Inflammatory macrophage (primary cell): ENCODE measurements around the gene CCNB1IP1.
"Not testable (repeated sequence)": the region's sequence is repeated elsewhere in the genome, so short reads cannot be mapped to it uniquely, and the experiment has no call there.

Source experiments
- DNase-seq, 2 donors: peaks; one replicate each; pipeline ENCODE4 v3.0.0-alpha.2; 2020 to 2022
- total RNA-seq, 18 experiments: gene quantifications; one replicate each; lab custom pipeline; 2026; ENCODE audit warnings: mixed read lengths in 6 of 18, inconsistent platforms in 2 of 18; lab: John Stamatoyannopoulos, UW

CCNB1IP1 gene, protein sequence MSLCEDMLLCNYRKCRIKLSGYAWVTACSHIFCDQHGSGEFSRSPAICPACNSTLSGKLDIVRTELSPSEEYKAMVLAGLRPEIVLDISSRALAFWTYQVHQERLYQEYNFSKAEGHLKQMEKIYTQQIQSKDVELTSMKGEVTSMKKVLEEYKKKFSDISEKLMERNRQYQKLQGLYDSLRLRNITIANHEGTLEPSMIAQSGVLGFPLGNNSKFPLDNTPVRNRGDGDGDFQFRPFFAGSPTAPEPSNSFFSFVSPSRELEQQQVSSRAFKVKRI
- total RNA-seq = 2.7 to 14.7 (median 9.9) reads per million in 18 experiments

DNA sequence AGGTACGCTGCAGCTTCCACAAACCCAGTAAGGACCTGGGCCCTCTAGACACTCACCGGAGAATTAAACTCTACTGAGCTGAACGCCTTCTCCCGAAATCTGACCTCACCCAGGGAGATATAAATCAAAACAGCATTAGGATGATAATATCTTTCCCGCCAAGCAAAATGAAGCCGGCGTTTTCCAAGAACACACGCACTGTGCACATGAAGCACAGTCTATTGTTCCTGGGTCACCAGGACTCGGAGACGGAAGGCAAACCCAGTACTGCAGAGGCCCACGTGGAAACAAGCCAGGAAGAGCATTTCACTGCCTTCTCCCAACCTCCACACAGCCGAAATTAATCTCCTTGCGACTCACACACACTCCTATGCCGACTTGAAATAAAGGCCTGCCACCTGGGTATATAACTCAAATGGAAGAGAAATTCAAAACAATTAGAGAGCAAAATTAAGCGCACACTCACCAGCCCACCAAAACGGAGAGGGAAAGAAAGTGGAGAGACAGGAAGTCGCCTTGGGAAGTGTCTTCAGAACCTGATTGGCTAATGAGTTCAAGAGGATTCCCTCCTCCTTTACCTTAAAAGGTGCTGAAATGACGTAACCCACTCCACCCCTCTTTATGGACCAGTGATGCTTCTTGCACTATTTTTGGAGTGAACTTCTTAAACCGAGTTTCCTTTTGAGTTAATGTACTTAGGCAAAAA is at the start of gene CCNB1IP1:
CCNB1IP1 (minus strand) TSS at position 492 of the 706 bp plus-strand sequence. CDS start 16,756 bp downstream, outside the sequence.
- DNase-seq = peak; percentile 61 to 77

DNA sequence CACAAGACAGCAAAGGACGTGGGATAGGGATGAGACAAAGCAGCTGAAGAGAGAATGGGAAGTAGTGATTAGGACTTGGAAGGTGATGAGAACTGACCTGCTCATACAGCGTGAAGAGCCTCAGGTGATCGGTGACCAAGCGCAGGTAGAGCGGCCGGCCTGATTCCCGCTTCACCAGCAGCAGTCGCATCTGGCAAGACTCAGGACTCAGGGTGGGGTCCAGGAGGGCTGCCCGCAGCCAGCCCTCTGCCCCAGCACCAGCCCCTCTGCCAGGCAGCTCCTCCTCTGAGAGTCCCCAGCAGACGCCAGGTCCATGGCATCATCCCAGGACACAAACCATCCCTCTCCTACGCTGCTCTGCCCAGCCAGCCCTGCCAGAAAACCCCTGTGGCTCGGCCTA is 49.4 kb upstream of the CCNB1IP1 start:
- no peak for DNase-seq

DNA sequence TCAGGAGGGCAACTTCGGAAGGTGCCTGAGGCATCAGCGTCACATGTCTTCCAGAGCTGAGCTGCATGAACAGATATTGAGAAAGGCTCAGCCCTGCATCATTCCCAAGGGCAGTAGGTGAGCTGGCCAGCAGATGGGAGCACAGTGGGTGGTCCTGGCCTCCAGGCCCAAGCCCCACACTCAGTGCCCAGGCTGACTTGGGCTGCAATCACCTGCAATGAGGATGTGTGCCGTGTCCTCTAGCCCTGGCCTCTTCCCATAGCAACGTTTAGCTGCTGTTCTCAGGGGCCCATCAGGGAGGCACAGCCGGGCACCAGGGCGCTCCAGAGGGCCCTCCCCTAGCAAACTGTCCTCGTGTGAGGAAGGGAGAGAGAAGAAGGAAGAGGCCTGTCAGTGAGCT is 48.3 kb upstream of the CCNB1IP1 start:
- no peak for DNase-seq

DNA sequence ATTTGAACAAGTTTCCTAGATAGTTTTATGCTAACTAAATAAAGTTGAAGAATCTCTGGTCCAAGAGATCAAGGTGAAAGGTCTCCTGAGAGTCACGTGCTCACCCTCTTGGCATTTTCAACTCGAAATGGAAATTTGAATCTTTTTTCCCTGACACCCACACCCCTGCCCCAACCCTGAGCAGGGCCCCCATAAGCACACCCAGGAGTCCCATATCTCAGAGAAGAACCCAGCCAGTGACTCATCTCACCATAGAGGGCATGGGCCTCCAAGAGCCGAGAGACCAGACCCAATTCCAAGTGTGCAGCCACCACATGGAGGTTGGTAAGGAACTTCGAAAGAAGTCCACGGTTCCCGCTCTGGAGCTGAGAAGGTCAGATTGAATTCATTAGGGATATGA is 47.6 kb upstream of the CCNB1IP1 start:
- no peak for DNase-seq

DNA sequence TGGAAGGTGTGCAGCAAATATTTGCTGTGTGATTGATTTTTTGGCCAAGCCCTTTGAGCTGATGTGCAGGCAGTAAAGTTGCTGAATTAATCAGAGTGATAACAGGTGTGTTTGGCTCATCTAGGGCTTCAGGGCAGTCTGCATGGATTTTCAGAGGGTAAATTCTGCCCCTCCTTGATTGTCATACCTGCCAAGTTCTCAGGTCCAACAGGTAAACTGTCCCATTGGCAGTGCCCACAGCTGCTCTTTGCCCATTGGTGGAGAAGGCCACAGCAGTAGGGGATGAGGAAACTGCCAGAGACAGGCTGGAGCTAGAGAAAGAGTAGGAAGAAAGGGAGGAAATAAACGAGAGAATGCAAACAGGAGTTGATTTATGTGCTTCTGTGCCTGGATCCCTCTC is 46.7 kb upstream of the CCNB1IP1 start:
- no peak for DNase-seq

DNA sequence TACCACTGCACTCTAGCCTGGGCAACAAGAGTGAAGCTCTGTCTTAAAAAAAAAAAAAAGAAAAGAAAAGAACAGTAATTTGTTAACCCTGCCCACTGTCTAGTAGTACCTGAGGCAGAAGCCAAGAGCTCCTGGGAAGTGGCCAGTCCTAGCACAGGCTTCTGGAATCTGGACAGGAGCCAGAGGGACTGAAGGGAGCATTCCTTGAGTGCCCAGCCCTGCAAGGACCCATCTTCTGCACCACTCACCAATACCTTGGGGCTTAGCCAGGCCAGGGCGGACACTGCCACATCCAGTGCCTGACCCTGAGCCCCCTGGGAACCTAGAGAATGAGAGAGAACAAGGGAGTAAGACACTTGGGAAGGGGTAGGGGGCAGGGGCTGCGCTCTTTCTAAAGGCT is 44.1 kb upstream of the CCNB1IP1 start:
- no peak for DNase-seq

DNA sequence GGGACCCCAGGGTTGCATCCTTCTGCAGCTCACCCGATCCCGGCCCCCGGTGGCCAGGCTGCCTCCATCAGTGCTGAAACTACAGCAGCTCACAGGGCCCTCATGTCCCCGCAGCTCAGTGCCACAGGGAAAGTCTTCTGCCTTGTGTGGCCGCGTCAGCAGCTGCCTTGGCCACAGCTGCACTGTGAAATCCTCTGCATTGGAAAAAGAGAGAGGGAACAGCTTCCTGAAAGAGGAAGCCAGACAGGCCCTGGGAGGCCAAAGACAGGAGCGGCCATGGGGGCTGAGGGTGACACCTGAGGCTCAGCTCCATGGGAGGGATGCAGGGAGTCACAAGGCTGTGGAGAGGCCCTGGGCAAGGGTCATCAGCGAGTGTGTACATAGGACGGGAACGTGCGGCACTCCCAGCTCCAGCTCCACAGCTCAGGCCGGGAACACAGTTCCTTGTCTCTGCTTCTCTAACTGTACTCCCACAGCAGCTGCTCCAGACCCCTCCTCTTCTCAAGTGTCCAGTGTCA is 43.1 kb upstream of the CCNB1IP1 start:
- no peak for DNase-seq

DNA sequence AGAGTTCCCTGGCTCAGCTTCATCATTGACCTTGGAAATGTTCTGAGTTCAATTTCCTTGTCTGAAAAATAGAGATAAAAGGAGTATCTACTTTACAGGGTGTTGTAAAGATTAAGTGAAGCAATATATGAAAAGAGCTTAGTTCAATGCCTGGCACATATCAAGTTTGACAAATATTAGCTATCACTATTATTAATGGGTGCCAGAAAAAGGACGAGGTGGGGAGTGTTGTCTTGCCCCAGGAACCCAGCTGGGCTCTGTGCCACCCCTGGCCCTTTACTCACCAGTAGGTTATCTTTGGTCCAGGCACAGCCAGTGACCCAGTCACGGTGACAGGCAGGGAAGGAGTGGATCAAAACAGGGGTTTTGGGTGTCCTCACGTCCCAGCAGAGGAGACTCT is 42.4 kb upstream of the CCNB1IP1 start:
- DNase-seq = no peak

DNA sequence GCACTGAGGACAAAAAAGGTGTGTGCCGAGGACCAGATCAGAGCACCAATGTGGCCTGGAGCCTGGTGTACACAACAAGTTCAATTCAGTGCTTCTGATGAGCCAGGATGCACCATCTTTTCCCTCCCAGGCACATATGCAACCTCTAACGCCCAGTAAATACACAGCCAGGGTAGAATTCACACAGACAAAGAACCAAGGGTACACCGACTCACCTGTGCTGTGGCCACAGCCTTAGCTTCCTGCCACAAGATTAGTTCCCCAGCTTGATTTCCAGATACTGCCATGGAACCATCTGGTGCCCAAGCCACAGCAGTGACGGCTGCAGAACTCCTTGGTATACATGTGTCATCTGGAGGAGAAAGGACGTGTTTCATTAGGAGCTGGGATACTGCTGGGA is 39.7 kb upstream of the CCNB1IP1 start:
- DNase-seq = no peak

DNA sequence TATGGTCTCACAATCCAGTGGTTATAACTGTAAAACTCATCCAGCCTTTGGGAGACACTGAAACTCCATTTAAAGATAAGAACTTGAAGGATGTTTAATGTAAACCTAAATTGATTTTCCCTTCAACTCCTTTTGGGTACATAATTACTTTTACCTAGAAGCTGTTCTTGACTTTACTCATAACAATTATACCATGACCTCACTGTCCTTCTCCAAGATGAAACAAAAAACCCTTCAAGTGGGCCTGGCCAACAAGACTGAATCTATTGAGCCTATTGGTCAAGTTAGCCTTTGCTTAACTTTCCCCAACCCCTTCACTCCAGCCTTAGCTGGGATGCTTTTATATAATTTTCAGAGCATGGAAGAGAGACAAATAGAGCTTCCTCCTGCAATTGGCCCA is 32.8 kb upstream of the CCNB1IP1 start:
- DNase-seq = no peak

DNA sequence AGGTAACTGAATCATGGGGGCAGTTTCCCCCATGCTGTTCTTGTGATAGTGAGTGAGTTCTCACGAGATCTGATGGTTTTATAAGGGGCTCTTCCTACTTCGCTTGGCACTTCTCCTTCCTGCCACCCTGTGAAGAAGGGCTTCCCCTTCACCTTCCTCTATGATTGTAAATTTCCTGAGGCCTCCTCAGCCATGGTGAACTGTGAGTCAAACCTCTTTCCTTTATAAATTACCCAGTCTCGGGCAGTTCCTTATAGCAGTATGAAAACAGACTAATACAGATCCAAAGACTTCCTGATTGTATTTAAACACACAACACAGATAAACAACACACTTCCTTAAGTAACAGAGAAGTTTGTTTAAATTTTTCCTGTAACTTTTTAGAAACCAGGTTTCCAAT is 25.4 kb upstream of the CCNB1IP1 start:
- DNase-seq = peak; percentile 66 to 68

DNA sequence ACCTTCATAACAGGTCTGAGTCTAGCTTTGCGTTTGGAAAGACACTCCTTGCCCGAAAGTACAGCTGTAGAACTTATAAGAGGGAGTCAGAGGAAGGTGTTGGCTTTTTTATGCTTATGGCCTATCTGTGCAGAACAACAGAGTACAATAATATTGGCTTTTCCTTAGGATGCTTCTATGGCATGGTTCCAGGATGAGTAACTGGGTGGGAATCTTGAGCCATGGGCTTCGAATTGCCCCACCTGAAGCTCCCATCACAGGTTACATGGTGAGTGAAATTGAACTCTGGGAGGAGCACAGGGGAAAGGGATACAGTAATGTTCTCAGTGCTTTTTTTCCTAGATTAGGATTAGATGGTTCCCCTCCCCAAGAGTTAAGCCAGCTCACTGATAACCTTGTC is 23.3 kb upstream of the CCNB1IP1 start:
- DNase-seq = no peak

DNA sequence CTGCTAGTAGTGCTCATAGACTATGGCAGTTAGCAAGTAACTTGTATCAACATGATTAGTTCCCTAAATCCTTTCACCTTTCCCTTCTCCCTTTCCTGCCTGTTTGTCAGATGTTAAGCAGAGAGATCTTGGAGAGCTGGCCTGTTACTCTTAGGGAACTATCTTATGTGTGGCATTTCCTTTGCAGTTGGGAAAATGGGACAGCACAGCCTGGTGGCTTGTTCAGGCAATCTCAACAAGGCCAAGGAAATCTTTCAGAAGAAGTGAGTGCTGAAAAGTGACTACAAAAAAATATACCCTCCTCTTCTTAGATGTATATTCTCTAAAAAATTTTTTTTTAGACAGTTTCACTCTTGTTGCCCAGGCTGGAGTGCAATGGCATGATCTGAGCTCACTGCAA is 17.8 kb upstream of the CCNB1IP1 start:
- DNase-seq = no peak

DNA sequence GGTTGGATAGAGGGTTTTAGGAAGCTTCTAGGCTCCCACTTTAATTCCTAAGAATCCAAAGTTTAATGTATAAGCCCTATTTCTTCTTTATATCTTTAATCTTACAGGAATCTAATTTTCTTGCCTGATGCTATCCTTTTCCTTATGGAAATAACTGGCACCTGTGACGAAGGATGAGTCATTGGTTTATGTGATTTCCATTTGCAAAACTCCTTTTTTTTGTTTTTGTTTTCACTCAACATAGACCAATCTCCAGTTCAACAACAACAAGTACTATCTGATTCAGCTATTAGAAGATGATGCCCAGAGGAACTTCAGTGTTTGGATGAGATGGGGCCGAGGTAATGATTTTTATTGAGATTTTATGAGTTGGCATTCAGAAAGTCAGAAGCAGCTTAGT is 17.2 kb upstream of the CCNB1IP1 start:
- DNase-seq = no peak

DNA sequence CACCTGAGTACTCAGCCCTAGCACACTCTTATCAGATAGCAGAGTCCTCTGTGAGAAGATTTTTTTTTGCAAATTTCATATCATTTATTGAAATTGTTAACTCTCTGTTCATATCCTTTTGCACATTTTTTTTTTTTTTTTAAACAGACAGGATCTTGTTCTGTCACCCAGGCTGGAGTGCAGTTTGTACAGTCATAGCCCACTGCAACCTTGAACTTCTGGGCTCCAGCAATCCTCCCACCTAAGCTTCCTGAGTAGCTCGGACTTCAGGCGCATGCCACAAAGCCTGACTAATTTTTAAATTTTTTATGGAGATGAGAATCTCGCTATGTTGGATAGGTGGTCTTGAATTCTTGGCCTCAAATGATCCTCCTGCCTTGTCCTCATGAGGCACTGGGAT is 14.7 kb upstream of the CCNB1IP1 start:
- no peak for DNase-seq

DNA sequence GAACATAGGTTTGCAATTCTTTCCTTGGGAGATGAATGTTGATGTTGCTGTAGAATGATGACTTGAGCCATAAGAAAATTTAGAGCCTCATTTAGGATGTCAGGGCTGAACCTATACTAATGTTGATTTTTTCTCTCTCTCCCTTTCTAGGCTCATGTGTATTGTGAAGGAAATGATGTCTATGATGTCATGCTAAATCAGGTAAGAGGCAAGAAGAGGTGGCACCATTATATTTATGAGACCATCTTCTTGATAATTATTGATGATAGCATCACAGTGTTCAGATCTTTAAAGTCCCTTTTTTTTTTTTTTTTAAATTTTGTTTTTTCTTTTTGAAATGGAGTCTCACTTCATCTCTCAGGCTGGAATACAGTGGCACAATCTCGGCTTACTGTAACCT is 13.6 kb upstream of the CCNB1IP1 start:
- no peak for DNase-seq

DNA sequence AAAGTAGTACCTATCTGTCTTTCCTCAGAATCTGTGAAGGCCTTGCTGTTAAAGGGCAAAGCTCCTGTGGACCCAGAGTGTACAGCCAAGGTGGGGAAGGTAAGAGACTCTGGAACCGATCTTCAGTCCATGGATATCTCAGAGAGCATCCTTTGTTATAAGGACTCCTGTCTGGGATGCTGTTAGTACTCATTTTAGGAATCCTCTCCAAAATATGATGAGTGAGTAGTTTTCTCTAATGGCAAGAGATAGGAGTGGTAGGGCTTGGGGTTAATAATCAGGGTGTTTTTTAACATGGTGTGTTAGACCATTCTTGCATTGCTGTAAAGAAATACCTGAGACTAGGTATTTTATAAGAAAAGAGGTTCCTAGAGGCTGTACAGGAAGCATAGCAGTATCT is 12.3 kb upstream of the CCNB1IP1 start:
- no peak for DNase-seq

DNA sequence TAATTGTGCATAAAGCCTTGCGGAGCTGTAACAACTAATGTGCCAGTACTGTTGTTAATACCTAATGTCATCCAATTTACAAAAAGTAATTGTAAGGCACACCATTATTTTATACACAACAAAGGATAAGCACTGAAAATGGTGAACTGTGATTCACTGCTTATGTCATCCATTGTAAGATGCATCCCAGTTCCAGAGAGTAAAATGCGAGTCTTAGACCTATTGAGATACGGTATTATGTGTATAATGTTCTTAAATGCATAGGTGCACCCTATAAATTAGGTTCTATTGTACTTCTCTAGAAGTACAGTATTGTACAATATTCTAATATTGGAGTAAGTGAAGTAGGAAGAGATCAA is 10.8 kb upstream of the CCNB1IP1 start:
- no peak for DNase-seq

DNA sequence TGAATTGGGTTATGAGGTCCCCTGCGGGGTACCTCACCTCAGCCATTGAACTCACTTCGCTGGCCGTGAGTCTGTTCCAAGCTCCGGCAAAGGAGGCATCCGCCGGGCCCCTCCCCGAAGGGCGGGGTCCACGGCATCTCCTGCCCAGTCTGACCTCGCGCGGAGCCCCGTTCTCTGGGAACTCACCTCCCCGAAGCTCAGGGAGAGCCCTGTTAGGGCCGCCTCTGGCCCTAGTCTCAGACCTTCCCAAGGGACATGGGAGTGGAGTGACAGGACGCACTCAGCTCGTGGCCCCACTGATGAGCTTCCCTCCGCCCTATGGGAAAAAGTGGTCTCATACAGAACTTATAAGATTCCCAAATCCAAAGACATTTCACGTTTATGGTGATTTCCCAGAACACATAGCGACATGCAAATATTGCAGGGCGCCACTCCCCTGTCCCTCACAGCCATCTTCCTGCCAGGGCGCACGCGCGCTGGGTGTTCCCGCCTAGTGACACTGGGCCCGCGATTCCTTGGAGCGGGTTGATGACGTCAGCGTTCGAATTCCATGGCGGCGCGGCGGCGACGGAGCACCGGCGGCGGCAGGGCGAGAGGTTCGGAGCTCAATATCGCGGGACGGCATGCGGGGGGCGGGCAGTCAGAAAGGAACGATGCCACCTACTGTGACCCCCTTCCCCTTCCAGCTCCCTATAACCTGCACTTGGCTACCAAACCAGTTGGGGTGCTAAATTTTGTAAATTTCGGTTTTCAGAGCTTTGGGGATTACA is 10.2 kb upstream of the CCNB1IP1 start, which contains the start of gene PARP2:
PARP2 (plus strand) TSS at position 544 of the 770 bp plus-strand sequence; CDS start at position 551, 7 bp downstream.
- peak; percentile 100 for DNase-seq

DNA sequence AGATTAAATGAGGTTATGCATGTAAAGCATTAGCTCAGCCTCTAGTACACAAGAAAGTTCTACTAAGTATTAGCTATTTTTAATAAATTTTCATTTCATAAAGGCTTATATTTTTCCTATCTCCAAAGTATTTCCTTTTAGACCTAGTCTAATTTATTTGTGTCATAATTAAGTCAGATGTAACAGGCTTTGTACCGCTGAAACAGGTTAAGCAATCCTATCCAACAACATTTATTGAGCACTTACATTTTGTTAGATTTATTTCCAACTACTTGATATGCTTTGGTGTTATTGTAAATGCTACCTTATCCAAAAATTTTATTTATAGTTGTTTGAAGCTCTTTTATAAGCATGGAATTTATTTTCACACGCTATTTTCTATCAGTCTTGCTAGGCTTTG is 8.6 kb upstream of the CCNB1IP1 start:
- no peak for DNase-seq

DNA sequence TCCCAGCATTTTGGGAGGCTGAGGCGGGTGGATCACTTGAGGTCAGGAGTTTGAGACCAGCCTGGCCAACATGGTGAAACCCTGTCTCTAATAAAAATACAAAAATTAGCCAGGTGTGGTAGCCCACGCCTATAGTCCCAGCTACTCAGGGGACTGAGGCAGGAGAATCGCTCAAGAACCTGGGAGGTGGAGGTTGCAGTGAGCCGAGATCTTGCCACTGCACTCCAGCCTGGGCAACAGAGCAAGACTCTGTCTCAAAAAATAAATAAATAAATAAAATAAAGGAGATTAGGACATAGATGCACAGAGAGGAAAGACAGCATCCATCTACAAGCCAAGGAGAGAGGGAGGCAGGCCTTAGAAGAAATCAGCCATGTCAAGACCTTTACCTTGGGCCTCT is 8.0 kb upstream of the CCNB1IP1 start:
- DNase-seq = not testable (repeated sequence)

DNA sequence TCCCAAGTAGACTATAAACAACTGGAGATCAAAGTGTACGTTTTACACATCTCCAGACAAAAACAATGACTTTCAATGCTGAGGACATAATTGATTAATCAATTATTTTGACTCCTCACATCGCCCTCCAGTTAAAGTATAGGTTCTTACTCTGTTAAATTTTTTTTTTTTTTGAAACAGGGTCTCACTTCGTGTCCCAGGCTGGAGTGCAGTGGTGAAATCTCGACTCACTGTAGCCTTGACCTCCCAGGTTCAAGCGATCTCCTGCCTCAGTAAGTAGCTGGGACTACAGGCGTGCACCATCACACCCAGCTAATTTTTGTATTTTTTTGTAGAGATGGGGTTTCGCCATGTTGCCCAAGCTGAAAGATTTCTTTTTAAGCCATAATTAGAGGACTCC is 938 bp upstream of the CCNB1IP1 start:
- DNase-seq = no peak

DNA sequence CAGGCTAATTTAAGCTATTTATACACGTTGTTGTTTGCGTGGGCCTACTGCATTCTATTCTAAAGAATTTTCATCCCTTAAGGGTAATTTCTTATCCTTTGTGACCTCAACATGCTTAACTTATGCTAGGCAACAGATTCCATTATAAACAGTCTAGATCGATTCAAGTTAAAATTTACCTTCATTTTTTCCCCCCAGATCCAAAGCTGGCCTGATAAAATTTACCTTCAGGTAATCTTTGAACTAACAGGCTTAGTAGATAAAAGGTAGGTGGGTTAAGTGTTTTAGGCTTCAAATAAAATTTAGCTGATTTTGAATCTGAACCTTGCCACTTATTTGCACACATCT is 389 bp upstream of the CCNB1IP1 start:
- DNase-seq = no peak

DNA sequence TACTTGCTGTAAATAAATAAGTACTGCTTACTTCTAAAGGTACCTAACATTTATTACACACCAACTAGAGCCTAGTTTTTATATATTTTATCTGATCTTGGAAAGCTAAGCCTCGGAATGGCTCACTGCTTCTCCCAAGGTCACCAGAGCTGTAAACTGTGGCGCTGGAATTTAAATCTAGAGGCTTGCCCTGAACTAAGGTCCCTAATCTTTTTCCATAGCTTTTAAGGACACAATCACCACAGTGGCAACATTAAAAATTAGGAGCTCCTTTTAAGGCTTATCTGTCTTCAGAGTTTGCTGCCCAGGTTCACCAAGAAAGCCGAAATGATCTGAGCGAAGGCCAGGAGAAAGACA is 670 bp downstream of the CCNB1IP1 start:
- no peak for DNase-seq
